Smooth muscle cell (in vitro differentiated cells): ENCODE measurements around the gene ALDH5A1. TPM values are rescaled to one million over a fixed set of nuclear protein-coding genes. Genes with fewer than 3 reads are reported as not detected.

Experiments
- DNase-seq: peaks from one replicate; lab custom pipeline; 2025; ENCODE audit not compliant: unreplicated experiment; lab: John Stamatoyannopoulos, UW
- H2AFZ ChIP-seq: fragments of 200-600 bp; sonication (generic); 2 replicates; pipeline ENCODE4 v1.6.0; 2016; ENCODE audit warnings: antibody characterized with exemption, low read depth, mild to moderate bottlenecking
- H3F3A ChIP-seq: fragments of 200-600 bp; sonication (generic); 2 replicates; pipeline ENCODE4 v1.6.0; 2017; ENCODE audit warnings: antibody characterized with exemption, low read depth
- H3K27ac ChIP-seq: fragments of 200-600 bp; sonication (generic); 2 replicates; pipeline ENCODE4 v1.5.1; 2016; ENCODE audit warnings: low read depth, mild to moderate bottlenecking
- H3K27me3 ChIP-seq: fragments of 200-600 bp; sonication (generic); 2 replicates; pipeline ENCODE4 v1.6.1; 2016; ENCODE audit warnings: low read depth, mild to moderate bottlenecking
- H3K36me3 ChIP-seq: fragments of 200-600 bp; sonication (generic); 2 replicates; pipeline ENCODE4 v1.5.1; 2016; ENCODE audit warnings: low read depth
- H3K4me1 ChIP-seq: fragments of 200-600 bp; sonication (generic); 2 replicates; pipeline ENCODE4 v1.5.1; 2016; ENCODE audit warnings: low read depth
- H3K4me2 ChIP-seq: fragments of 200-600 bp; sonication (generic); 2 replicates; pipeline ENCODE4 v1.6.0; 2016; ENCODE audit warnings: mild to moderate bottlenecking
- H3K4me3 ChIP-seq: fragments of 200-600 bp; sonication (generic); 2 replicates; pipeline ENCODE4 v1.5.1; 2016; ENCODE audit warnings: mild to moderate bottlenecking
- H3K79me2 ChIP-seq: fragments of 200-600 bp; sonication (generic); 2 replicates; pipeline ENCODE4 v1.6.0; 2016; ENCODE audit warnings: low read depth, mild to moderate bottlenecking
- H3K9ac ChIP-seq: fragments of 200-600 bp; sonication (generic); 2 replicates; pipeline ENCODE4 v1.6.0; 2016; ENCODE audit warnings: low read depth
- H3K9me3 ChIP-seq: fragments of 200-600 bp; sonication (generic); replicated peaks from 2 replicates; pipeline ENCODE4 v1.5.1; 2016; ENCODE audit warnings: low read depth
- H4K20me1 ChIP-seq: fragments of 200-600 bp; sonication (generic); 2 replicates; pipeline ENCODE4 v1.6.0; 2016; ENCODE audit warnings: low read depth
- WGBS: methylation state at CpG from one replicate; pipeline ENCODE4 v1.1.7; 2016; ENCODE audit warnings: low lambda C conversion rate; 5-methylcytosine and 5-hydroxymethylcytosine counted together
- polyA plus RNA-seq: library from polyadenylated mRNA; unstranded; fragments of >200 nt; fragmentation: Nextera tagmentation; extraction: Ambion mirVana; gene quantifications from 2 replicates; pipeline ENCODE4 v1.2.1, GENCODE V29; 2016
- total RNA-seq: library from RNA; depleted of rRNA; stranded (reverse); fragments of >200 nt; gene quantifications from 2 replicates; pipeline ENCODE4 v1.2.3, GENCODE V29; 2014
- TF ChIP-seq, protein P1 (sequence below): fragments of 200-600 bp; sonication (generic); IDR thresholded peaks from 2 replicates; pipeline ENCODE4 v1.5.1; 2017; ENCODE audit warnings: borderline replicate concordance, mild to moderate bottlenecking, antibody characterized with exemption; ENCODE audit not compliant: insufficient read depth, poor library complexity, severe bottlenecking

The ALDH5A1 gene
- total and polyA plus RNA-seq, 2 experiments from 2014 or later = 1.7 to 3.0 TPM

DNA sequence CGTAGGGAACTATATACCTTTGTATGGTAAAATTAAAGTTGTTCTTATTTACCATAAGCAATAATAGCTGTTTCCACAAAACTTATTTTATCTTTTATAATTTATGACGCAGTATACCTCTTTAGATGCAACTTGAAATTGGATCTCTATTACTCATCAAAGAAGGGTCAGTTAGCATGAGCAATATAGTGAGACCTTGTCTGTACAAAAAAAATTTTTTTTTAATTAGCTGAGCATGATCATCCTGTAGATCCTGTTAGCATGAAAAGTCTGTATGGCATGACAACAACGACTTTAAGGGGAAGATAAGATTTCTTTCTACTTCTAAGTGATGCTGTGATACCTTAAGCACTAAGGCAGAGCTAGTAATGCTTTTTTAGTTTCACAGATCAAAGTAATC, 5.9 kb downstream of the ALDH5A1 start:
- Histone ChIP-seq H3K4me1 (no peaks in the 10 kb centered on the region), H3K27me3 (no peaks in the 10 kb centered on the region), H3F3A (no peaks in the 10 kb centered on the region), H3K4me3 (no peak overlapping the region), H3K79me2 (no peaks in the 10 kb centered on the region), H4K20me1 (no peaks in the 10 kb centered on the region), H3K36me3 (no peaks in the 10 kb centered on the region), H3K9ac (no peak overlapping the region), H2AFZ (no peak overlapping the region), H3K27ac (no peak overlapping the region), H3K4me2 (no peak overlapping the region), H3K9me3 (no peaks in the 10 kb centered on the region)
- TF ChIP-seq, protein P1, sequence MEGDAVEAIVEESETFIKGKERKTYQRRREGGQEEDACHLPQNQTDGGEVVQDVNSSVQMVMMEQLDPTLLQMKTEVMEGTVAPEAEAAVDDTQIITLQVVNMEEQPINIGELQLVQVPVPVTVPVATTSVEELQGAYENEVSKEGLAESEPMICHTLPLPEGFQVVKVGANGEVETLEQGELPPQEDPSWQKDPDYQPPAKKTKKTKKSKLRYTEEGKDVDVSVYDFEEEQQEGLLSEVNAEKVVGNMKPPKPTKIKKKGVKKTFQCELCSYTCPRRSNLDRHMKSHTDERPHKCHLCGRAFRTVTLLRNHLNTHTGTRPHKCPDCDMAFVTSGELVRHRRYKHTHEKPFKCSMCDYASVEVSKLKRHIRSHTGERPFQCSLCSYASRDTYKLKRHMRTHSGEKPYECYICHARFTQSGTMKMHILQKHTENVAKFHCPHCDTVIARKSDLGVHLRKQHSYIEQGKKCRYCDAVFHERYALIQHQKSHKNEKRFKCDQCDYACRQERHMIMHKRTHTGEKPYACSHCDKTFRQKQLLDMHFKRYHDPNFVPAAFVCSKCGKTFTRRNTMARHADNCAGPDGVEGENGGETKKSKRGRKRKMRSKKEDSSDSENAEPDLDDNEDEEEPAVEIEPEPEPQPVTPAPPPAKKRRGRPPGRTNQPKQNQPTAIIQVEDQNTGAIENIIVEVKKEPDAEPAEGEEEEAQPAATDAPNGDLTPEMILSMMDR = no peak
- WGBS = 83% methylated on average over 3 of the region's 3 CpGs
- no peak for DNase-seq

DNA sequence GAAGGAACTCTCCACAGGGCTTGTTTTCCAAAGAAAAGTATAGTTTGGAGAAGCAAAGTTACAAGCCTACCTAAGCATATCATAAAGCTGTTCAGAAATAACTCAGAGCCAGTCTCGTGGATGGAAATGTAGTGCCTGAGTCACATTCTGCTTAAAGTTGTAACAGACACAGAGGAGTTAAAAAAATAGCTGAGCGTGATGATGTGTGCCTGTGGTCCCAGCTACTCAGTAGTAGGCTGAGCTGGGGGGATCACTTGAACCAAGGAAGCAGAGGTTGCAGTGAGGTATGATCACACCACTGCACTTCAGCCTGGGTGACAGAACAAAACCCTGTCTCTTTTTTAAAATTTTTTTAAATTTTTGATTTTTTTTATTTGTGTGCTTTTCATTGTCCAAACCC, 6.6 kb downstream of the ALDH5A1 start:
- H3K9ac ChIP-seq = no peak overlapping the region
- H3K4me3 ChIP-seq = no peak overlapping the region
- no peaks in the 10 kb centered on the region for H3F3A ChIP-seq
- no peak overlapping the region for H3K27ac ChIP-seq
- DNase-seq = no peak
- no peak overlapping the region for H2AFZ ChIP-seq
- 83% methylated on average over 2 of the region's 2 CpGs for WGBS
- TF ChIP-seq, protein P1 = no peak
- H3K4me2 ChIP-seq = no peak overlapping the region
- H4K20me1 ChIP-seq = no peaks in the 10 kb centered on the region
- H3K4me1 ChIP-seq = no peaks in the 10 kb centered on the region
- no peaks in the 10 kb centered on the region for H3K36me3 ChIP-seq
- no peaks in the 10 kb centered on the region for H3K9me3 ChIP-seq
- H3K27me3 ChIP-seq = no peaks in the 10 kb centered on the region
- H3K79me2 ChIP-seq = no peaks in the 10 kb centered on the region

DNA sequence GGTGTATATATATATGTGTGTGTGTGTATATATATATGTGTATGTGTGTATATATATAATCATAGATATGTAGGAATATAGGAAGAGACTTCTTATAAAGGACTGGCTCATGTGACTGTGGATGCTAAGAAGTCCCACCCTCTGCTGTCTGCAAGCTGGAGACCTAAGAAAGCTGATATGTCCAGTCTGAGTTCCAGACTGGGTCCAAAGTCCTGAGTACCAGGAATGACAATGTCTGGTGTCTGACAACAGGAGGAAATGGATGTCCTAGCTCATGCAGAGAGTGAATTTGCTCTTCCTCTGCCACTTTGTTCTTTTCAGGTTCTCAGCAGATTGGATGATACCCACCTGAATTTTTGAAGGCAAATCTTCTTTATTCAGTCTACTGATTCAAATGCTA, 7.1 kb downstream of the ALDH5A1 start:
- no peak overlapping the region for H3K4me3 ChIP-seq
- H3K27me3 ChIP-seq = no peaks in the 10 kb centered on the region
- no peak overlapping the region for H3K4me2 ChIP-seq
- no peaks in the 10 kb centered on the region for H3K79me2 ChIP-seq
- no peaks in the 10 kb centered on the region for H3K9me3 ChIP-seq
- no peaks in the 10 kb centered on the region for H3F3A ChIP-seq
- no peak overlapping the region for H3K27ac ChIP-seq
- TF ChIP-seq, protein P1 = no peak
- H3K36me3 ChIP-seq = no peaks in the 10 kb centered on the region
- DNase-seq = no peak
- H4K20me1 ChIP-seq = no peaks in the 10 kb centered on the region
- H3K4me1 ChIP-seq = no peaks in the 10 kb centered on the region
- H3K9ac ChIP-seq = no peak overlapping the region
- no peak overlapping the region for H2AFZ ChIP-seq

DNA sequence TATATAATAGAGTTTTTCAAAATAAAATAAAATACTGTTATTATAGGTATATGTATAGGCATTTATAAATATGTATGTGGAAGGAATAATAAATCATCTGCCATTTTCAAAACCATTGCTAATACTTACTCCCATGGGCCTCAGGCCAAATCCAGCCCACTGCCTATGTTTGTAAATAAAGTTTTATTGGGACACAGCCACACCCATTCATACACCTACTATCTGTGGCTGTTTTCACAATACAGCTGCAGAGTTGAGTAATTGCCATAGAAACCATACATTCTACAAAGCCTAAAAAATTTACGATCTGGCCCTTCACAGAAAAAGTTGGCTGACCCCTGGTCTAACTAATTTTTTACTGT, 9.5 kb downstream of the ALDH5A1 start:
- H3K4me1 ChIP-seq = no peaks in the 10 kb centered on the region
- H3K79me2 ChIP-seq = no peaks in the 10 kb centered on the region
- H3K36me3 ChIP-seq = no peaks in the 10 kb centered on the region
- H3K27ac ChIP-seq = no peak overlapping the region
- H4K20me1 ChIP-seq = no peaks in the 10 kb centered on the region
- no peak overlapping the region for H3K4me3 ChIP-seq
- H3K9me3 ChIP-seq = no peaks in the 10 kb centered on the region
- H2AFZ ChIP-seq = no peak overlapping the region
- H3K27me3 ChIP-seq = no peaks in the 10 kb centered on the region
- no peak overlapping the region for H3K9ac ChIP-seq
- 89% methylated on average over 1 of the region's 1 CpG for WGBS
- no peak overlapping the region for H3K4me2 ChIP-seq
- TF ChIP-seq, protein P1 = no peak
- DNase-seq = no peak
- H3F3A ChIP-seq = no peaks in the 10 kb centered on the region
